SH-SY5Y (cell line): ENCODE results near the gene FAT1.

Experiments used
- GATA2 ChIP-seq: IDR thresholded peaks from 2 replicates; pipeline ENCODE4 v1.6.1; 2011; ENCODE audit warnings: mild to moderate bottlenecking, low read depth, low read length
- GATA3 ChIP-seq: IDR thresholded peaks from 2 replicates; pipeline ENCODE4 v1.6.1; 2011; ENCODE audit warnings: low read depth, mild to moderate bottlenecking, low read length, moderate library complexity

- TF ChIP-seq GATA2 (no peak), GATA3 (no peak)
Measured at GRCh38 chr4:186740822-186741221, 17.2 kb upstream of the FAT1 start.
